Kidney capillary endothelial cell (primary cell): ENCODE data around the gene HOXB3.
"Not testable (repeated sequence)": the region's sequence is repeated elsewhere in the genome, so short reads cannot be mapped to it uniquely, and the experiment has no call there.

Experiments used
- DNase-seq: peaks from one replicate; pipeline ENCODE4 v3.0.0-alpha.2; 2018; ENCODE audit warnings: low spot score

HOXB3 gene

GRCh38 chr17:48526608-48527546 is 63.2 kb downstream of the HOXB3 start:
- no peak for DNase-seq

GRCh38 chr17:48523010-48523409 is 67.0 kb downstream of the HOXB3 start:
- no peak for DNase-seq

- DNase-seq, result no peak
Measured at GRCh38 chr17:48522031-48522653, 67.9 kb downstream of the HOXB3 start.

GRCh38 chr17:48520631-48521079 is 69.4 kb downstream of the HOXB3 start:
- DNase-seq, result no peak

GRCh38 chr17:48519427-48519826 is 70.6 kb downstream of the HOXB3 start:
- no peak for DNase-seq

GRCh38 chr17:48517478-48517877 is 72.6 kb downstream of the HOXB3 start:
- no peak for DNase-seq

- DNase-seq, result no peak
Measured at GRCh38 chr17:48515925-48516900, 73.8 kb downstream of the HOXB3 start.

- no peak for DNase-seq
Measured at GRCh38 chr17:48514477-48514876, 75.6 kb downstream of the HOXB3 start.

GRCh38 chr17:48513666-48514455 is 76.2 kb downstream of the HOXB3 start:
- DNase-seq, result no peak

- no peak for DNase-seq
Measured at GRCh38 chr17:48513097-48513496, 76.9 kb downstream of the HOXB3 start.

- no peak for DNase-seq
Measured at GRCh38 chr17:48510761-48511604, 79.1 kb downstream of the HOXB3 start.

GRCh38 chr17:48510381-48510760 is 79.7 kb downstream of the HOXB3 start:
- no peak for DNase-seq

GRCh38 chr17:48509708-48510107 is 80.3 kb downstream of the HOXB3 start:
- not testable (repeated sequence) for DNase-seq

- no peak for DNase-seq
Measured at GRCh38 chr17:48506246-48506645, 83.8 kb downstream of the HOXB3 start.

GRCh38 chr17:48505788-48506187 is 84.3 kb downstream of the HOXB3 start:
- DNase-seq, result peak; percentile 94

- no peak for DNase-seq
Measured at GRCh38 chr17:48504953-48505352, 85.1 kb downstream of the HOXB3 start.

- DNase-seq, result no peak
Measured at GRCh38 chr17:48503747-48504146, 86.3 kb downstream of the HOXB3 start.

GRCh38 chr17:48502901-48503300 is 87.1 kb downstream of the HOXB3 start:
- DNase-seq, result no peak

GRCh38 chr17:48502312-48502711 is 87.7 kb downstream of the HOXB3 start:
- no peak for DNase-seq
